AG04449 (cell line): ENCODE measurements around the gene SMG6.

Experiments used
- CTCF ChIA-PET: fragments of 350-600 bp; formaldehyde crosslinking; extraction: SDS; loops from one replicate; lab custom pipeline; 2021; ENCODE audit warnings: antibody characterized with exemption; lab: Yijun Ruan, JAX
- POLR2A ChIA-PET: fragments of 400-600, 350-600 bp; formaldehyde crosslinking; extraction: SDS; loops from one replicate; lab custom pipeline; 2020; ENCODE audit warnings: antibody characterized with exemption, inconsistent platforms; lab: Yijun Ruan, JAX
- DNase-seq: peaks from one replicate; pipeline ENCODE4 v3.0.0-alpha.2; 2010; ENCODE audit warnings: low read depth, low spot score
- H3K4me3 ChIP-seq: 2 replicates; pipeline ENCODE4 v1.5.1; 2011; ENCODE audit warnings: low read depth, mild to moderate bottlenecking, control low read depth, low read length
- TF ChIP-seq, protein P1 (sequence below): IDR thresholded peaks from one replicate; pipeline ENCODE4 v1.5.1; 2011; ENCODE audit warnings: mild to moderate bottlenecking, moderate library complexity, low read length, control low read depth, inconsistent platforms; ENCODE audit not compliant: insufficient read depth; ENCODE audit errors: missing control alignments

SMG6 gene

DNA sequence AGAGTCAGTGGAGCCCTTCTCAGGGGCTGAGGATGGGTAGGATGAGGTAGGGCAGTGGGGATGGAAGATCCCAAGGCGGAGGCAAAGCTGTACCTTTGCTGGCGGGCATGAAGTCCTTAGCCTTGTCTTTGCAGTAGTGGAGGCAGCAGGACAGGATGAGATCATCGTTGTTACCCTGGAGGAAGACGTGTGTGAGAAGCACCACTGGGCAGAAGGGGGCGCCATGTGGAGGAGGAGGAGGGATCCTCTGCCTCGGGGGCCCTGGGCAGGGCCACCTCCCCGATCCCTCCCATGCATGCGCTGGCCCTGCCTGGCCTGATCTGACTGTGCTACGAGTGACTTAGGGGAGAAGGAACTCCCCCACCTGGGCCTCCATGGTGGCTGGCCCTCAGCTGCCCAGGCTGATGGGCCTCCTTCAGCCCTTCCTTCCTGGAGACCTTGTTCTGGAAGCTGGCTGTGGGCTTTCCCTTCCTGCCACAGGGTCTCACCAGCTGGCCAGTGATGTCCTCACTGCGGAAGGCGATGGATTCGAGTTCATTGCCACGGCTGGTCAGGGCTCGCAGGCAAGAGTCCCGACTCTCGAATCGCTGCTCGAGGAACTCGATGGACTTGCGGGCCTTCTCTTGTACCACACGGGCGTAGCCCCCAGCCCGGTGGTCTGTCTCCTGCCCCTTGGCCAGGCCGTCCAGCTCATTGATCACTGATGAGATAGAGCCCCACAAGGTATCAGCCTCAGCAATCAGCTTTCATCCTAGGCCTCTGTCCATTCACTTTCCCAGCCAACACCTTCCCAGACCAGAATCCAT lies 238.4 kb downstream of the SMG6 start:
- TF ChIP-seq, protein P1, sequence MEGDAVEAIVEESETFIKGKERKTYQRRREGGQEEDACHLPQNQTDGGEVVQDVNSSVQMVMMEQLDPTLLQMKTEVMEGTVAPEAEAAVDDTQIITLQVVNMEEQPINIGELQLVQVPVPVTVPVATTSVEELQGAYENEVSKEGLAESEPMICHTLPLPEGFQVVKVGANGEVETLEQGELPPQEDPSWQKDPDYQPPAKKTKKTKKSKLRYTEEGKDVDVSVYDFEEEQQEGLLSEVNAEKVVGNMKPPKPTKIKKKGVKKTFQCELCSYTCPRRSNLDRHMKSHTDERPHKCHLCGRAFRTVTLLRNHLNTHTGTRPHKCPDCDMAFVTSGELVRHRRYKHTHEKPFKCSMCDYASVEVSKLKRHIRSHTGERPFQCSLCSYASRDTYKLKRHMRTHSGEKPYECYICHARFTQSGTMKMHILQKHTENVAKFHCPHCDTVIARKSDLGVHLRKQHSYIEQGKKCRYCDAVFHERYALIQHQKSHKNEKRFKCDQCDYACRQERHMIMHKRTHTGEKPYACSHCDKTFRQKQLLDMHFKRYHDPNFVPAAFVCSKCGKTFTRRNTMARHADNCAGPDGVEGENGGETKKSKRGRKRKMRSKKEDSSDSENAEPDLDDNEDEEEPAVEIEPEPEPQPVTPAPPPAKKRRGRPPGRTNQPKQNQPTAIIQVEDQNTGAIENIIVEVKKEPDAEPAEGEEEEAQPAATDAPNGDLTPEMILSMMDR = peak; percentile 63
- POLR2A ChIA-PET = interaction anchor here (1.1 to 1.6 kb wide), 2 partner anchors 116 to 180 kb away, joined by 4 read pairs; no protein-coding TSS in a partner anchor
- CTCF ChIA-PET = interaction anchor here (0.7 to 8.9 kb wide), 15 partner anchors 9 to 288 kb away, joined by 3 to 86 read pairs (median 4); partner anchors contain the start of gene HIC1
- DNase-seq = no peak
- H3K4me3 ChIP-seq = no peak overlapping the region

DNA sequence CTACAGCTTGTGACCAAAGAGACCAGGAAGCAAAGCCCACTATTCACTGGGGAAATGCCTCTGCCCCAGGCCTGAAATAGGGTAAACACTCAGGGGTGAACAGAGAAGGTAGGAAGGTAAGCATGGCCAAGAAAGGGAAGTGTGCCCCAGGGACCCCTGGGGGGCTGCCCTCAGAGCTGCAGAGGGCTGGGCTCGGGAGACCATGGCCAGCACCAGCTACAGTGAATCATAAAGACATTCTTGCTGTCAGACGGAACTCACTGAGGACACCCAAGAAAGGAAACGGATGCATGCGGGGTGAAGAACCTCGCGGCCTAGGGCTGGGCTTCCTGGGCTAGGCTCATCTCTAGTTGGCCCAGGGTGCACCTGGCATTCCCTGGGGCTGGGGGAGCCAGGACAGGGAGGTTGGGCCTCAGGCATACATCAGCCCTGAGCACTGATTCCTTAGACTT lies 239.0 kb downstream of the SMG6 start:
- TF ChIP-seq, protein P1 = no peak
- no peak for DNase-seq
- ChIA-PET POLR2A (interaction anchor here (0.8 to 1.1 kb wide), 2 partner anchors 9 to 180 kb away, joined by 3 to 6 read pairs; no protein-coding TSS in a partner anchor), CTCF (interaction anchor here (0.9 to 8.9 kb wide), 9 partner anchors 8 to 288 kb away, joined by 3 to 86 read pairs (median 5); partner anchors contain the start of gene HIC1)
- H3K4me3 ChIP-seq = no peak overlapping the region

DNA sequence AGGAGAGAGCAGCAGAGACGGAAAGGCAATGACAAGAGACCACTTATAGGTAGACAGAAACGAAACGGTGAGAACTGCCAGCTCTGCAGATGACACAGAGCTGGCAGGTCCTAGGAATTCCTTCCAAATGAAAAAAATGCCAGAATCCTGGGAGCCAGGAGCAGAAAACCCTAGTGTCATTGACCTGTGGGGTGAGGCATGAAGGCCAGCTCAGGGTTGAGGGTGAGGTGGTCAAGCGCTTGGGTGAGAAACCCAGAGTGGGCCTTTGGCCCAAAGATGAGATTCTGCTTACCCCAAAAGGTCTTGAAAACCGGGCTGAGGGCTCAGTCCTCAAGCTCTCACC lies 239.5 kb downstream of the SMG6 start:
- DNase-seq = no peak
- POLR2A ChIA-PET = interaction anchor here (0.8 to 1.1 kb wide), 2 partner anchors 9 to 181 kb away, joined by 3 to 6 read pairs; no protein-coding TSS in a partner anchor
- CTCF ChIA-PET = interaction anchor here (0.8 to 8.9 kb wide), 8 partner anchors 8 to 289 kb away, joined by 3 to 86 read pairs (median 5); partner anchors contain the start of gene HIC1
- TF ChIP-seq, protein P1 = no peak
- no peak overlapping the region for H3K4me3 ChIP-seq

DNA sequence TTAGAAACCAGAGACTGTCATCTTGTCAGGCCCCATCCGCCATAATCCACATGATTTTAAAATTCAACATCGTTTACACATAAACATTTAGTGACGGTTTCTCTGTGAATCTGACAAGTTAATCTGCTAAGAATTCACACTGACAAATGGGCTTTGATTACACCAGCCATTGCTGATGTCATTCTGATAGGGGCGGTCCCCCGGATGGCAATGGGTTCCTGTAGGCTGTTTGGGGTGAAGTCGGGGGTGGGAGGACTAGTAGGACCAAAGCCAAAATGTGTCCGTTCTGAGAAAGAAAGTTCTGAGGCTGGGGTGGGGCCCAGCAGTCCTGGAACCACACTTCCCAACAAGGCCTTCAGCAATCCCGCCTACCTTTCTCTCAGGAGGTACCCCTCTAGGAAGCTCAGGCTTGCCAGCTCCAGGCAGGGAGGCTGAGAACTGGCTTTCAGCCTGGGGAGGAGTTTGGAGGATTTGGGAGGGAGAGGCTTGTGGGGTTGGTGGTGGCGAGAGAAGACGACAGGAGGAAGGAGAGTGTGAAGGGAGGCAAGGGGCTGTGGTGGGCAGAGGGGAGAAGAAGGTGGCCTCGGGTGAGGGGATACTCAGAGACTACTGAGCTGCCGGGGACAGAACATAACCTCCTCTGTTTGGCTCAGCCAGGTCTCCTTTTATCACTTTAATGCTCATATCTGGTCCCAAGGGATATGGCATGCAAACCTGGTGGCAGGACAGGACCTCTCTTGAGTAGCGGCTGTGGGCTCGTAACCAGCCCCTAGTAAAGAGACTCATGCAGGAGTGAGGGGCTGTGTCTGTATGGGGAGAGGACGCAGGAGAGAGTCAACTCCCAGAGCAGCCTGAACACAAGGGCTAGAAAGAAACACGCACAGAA lies 240.1 kb downstream of the SMG6 start:
- TF ChIP-seq, protein P1 = no peak
- H3K4me3 ChIP-seq = no peak overlapping the region
- ChIA-PET POLR2A (interaction anchor here (0.8 to 1.1 kb wide), 2 partner anchors 8 to 181 kb away, joined by 3 to 6 read pairs; no protein-coding TSS in a partner anchor), CTCF (interaction anchor here (0.8 to 8.9 kb wide), 7 partner anchors 7 to 289 kb away, joined by 3 to 86 read pairs (median 5); partner anchors contain the start of gene HIC1)
- DNase-seq = no peak

DNA sequence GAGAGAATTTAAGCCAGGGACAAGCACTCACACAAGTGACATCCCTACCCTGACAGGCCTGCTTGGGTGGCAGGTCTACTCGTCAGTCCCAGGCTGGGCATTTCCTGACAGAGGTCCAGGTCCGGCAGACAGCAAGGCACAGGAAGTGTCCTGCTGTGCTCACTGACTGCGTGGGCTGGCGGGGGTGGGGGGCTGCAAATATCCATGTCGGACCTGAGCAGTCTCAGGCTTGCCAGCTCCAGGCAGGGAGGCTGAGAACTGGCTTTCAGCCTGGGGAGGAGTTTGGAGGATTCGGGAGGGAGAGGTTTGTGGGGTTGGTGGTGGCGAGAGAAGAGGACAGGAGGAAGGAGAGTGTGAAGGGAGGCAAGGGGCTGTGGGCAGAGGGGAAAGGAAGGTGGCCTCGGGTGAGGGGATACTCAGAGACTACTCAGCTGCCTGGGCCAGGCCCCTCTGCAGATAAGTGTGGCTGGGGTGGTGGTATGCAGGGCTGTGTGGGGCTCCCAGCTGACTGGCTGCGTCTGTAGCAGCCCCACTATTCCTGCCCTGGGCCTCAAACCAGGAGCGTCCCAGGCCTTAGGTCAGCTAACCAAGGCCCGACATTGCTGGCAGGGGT lies 240.9 kb downstream of the SMG6 start:
- ChIA-PET POLR2A (no interaction called here), CTCF (interaction anchor here (7.1 to 8.9 kb wide), 2 partner anchors 6 to 183 kb away, joined by 80 to 86 read pairs; partner anchors contain the start of gene HIC1)
- no peak for DNase-seq
- TF ChIP-seq, protein P1 = no peak
- no peak overlapping the region for H3K4me3 ChIP-seq
